Measurements from ENCODE around the gene CLDN10.
"Not testable (repeated sequence)": the region's sequence is repeated elsewhere in the genome, so short reads cannot be mapped to it uniquely, and the experiment has no call there.

Gene CLDN10

DNA sequence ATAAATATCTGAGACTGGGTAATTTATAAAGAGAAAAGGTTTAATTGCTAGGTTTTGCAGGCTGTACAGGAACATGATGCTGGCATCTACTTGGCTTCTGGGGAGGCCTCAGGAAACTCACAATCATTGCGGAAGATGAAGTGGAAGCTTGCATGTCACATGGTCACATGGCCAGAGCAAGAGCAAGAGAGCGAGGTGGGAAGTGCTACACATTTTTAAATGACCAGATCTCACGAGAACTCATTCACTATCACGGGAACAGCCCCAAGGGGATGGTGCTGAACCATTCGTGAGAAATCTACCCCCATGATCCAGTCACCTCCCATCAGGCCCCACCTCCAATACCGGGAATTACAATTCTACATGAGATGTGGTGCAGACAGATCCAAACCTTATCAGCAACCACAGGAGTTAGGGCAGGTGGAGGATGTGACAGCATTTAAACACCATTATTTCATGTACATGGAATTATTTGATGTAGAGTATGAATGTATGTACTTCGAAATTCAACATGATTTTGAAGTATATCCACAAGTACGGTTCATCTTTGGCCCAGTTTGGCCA lies 10.5 kb upstream of the CLDN10 start:
- DNase-seq (ENCODE audit: low spot score) = no peak

DNA sequence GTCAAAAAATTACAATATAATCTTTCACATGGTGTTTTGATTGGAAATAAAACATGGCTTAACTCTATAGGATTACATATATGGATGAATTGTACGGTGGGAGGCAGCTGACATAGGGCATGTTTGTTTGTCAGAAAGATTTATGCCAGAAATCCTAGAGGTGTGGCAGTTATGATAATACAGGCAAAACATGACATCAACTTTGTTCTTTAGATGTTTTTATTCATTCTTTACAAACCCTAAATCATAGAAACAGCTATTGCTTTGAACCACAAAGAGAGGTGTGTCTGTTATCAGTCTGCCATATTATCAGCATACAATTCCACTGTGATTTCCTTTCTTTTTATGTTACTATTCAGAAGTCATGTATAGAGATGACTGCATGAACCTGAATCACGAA lies 8.2 kb upstream of the CLDN10 start:
- DNase-seq (ENCODE audit: low spot score) = no peak

- no peak for DNase-seq (ENCODE audit: low spot score)
Observed at GRCh38 chr13:95546919-95547318, 5.6 kb upstream of the CLDN10 start.

GRCh38 chr13:95547531-95548167 lies 4.9 kb upstream of the CLDN10 start:
- no peak for DNase-seq (ENCODE audit: low spot score)

- DNase-seq (ENCODE audit: low spot score) = no peak
Observed at GRCh38 chr13:95552208-95552538, 347 bp upstream of the CLDN10 start.

DNA sequence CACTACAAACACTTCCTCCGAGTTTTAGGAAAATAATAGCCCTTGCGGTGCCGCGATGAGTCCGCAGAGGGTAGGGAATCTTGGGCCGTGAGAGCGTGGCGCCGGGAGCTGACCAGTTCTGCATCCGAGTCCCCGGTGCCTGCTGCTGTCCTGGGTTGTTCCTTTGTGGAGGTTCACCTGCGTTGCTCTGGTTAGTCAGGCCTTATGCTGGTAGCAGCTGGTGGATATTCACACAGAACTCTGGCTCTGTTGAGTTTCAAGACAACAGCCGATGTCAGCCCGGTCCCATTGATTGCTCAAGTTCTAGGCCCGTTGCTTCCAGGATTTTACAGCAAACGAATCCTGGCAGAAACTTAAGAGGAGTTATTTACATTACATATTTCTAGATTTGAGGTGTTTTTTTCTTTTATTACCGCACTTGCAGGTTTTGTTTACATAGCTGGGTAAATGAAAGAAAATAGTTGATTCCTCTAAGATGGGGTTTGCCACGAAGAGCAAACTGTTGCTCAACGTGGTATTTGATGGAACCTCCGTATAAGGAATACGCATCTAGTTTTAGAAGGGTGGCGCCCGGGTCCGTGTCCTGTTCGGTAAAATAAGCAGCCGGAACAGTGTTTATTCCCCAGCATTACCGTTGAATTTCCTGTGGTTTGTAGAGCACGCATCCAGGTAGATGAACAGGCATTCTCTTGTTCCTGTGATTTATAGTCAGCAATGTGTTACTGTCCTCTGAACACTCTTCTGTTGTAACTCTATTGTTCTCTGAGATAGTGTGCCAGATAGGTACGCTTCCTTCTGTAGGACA lies 1.3 kb downstream of the CLDN10 start:
- DNase-seq (ENCODE audit: low spot score) = no peak

DNA sequence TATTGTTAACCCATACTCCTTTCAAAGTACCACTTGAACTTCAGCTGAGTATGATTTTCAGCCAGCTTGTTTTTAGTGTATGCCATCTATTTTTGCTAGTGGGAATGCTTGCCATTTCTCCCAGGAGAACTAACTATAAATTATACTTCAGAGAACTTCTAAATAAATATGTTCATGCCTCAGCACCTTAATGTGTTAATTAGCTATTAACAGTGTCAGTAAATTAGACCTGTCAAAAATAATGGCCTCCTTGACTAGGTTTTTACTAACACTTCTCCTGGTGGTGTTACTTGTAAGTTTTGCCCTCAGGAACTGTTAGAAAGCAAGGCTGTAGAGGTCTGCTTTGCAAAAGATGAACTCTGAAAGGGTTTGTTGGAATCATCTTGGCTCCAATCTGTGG lies 4.5 kb downstream of the CLDN10 start:
- no peak for DNase-seq (ENCODE audit: low spot score)

DNA sequence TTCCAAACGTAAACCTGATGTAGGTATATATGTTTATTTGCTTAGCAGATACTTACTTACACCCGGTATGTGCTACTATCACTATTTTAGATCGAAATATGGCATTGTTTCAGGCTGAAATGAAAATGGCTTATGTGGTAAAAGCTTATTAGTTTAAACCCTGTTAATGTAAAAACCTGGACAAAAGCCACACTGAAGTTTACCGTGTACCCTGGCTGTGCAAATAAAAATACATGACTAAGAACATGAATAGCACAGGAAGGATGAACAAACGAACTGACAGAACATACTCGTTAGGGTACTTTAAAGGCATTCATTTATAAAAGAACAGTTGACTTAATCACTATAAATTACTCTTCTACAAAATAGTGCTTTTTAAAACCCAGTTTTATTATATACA lies 6.6 kb downstream of the CLDN10 start:
- no peak for DNase-seq (ENCODE audit: low spot score)

- DNase-seq (ENCODE audit: low spot score) = no peak
Observed at GRCh38 chr13:95560387-95560786, 7.9 kb downstream of the CLDN10 start.

GRCh38 chr13:95564091-95564490 lies 11.6 kb downstream of the CLDN10 start:
- no peak for DNase-seq (ENCODE audit: low spot score)

DNA sequence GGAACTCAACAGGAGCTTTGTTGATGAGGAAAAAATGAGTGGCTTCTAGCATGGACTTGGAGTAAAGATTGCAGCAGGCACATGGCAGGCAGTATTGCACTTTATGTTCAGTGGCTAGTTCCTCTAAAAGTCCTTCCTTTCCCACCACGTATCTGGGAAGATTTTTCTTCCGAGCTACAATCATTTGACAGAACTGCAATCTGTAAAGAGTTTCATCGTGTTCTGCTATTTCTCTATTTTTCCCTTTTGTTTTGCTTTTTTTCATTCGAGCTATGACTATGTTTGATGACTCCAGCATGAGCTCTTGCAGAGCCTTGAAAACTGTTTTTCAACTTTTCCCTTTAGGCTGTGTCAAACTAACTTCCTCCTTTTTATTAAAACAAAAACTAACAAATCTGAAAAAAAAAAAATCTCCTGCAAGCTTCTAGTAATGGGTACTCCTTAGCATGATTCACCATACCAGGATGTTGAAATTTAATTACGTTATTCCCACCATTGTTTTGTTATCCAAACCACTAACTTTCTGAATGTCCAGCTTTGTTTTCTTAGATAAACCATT lies 12.3 kb downstream of the CLDN10 start:
- no peak for DNase-seq (ENCODE audit: low spot score)

- DNase-seq (ENCODE audit: low spot score) = not testable (repeated sequence)
Observed at GRCh38 chr13:95565758-95566157, 13.2 kb downstream of the CLDN10 start.

- no peak for DNase-seq (ENCODE audit: low spot score)
Observed at GRCh38 chr13:95568131-95568530, 15.6 kb downstream of the CLDN10 start.

DNA sequence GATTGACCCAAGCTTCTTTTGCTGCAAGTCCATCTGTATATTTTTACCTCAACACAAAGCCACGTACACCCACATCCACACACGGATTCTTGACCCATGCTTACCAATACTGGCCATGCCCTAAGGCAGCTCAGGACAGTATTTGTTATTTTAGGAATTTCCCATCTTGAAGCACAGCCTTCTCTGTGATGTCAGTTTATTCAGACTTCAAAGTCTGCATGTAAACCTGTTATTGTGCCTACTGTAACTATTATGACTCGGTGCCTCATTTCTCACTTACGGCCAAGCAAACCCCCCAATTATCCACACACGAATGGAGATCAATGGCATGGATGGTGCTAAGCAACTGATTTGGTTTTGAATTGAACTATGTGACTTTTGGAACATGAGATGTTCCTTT lies 17.5 kb downstream of the CLDN10 start:
- no peak for DNase-seq (ENCODE audit: low spot score)

DNA sequence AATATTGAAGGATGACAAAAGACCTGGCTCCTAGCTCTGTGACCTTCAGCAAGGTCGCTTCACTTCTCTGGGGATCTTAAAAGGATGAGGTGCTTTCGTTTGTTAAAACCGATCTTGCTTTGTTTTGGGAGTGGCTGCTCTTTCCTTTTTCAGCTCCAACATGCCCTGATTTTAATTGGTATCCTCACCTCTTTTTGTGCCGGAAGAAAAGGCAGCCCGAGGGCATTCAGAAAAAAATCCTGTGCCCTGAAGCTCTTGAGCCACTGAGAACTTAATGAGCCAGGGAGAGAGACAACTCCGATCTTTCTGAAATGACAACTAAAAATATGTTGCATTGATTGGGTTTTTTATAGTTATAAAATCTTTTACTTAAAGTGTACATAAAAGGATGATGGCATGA lies 19.4 kb downstream of the CLDN10 start:
- DNase-seq (ENCODE audit: low spot score) = no peak

GRCh38 chr13:95573221-95573620 lies 20.7 kb downstream of the CLDN10 start:
- no peak for DNase-seq (ENCODE audit: low spot score)

- DNase-seq (ENCODE audit: low spot score) = no peak
Observed at GRCh38 chr13:95579303-95579702, 26.8 kb downstream of the CLDN10 start.

- no peak for DNase-seq (ENCODE audit: low spot score)
Observed at GRCh38 chr13:95585867-95586266, 33.3 kb downstream of the CLDN10 start.

GRCh38 chr13:95588134-95588533 lies 35.6 kb downstream of the CLDN10 start:
- DNase-seq (ENCODE audit: low spot score) = no peak

- no peak for DNase-seq (ENCODE audit: low spot score)
Observed at GRCh38 chr13:95588721-95589120, 36.2 kb downstream of the CLDN10 start.

- DNase-seq (ENCODE audit: low spot score) = no peak
Observed at GRCh38 chr13:95593462-95593861, 40.9 kb downstream of the CLDN10 start.

- no peak for DNase-seq (ENCODE audit: low spot score)
Observed at GRCh38 chr13:95596701-95597100, 44.2 kb downstream of the CLDN10 start.

GRCh38 chr13:95601216-95601615 lies 48.7 kb downstream of the CLDN10 start:
- DNase-seq (ENCODE audit: low spot score) = no peak

Measured in hematopoietic multipotent progenitor cell treated with erythropoietin and hydrocortisone succinate and interleukin-3 and kit ligand, for 17 days (in vitro differentiated cells).